MV-4-11 (cell line): ENCODE data around the gene FBXL7.

ENCODE experiments used
- DNase-seq: peaks from one replicate; lab custom pipeline; 2025; lab: John Stamatoyannopoulos, UW

Gene FBXL7

GRCh38 chr5:15772131-15772530 lies 272.2 kb downstream of the FBXL7 start:
- no peak for DNase-seq

- no peak for DNase-seq
Observed at GRCh38 chr5:15774632-15775031, 274.7 kb downstream of the FBXL7 start.

GRCh38 chr5:15776346-15776745 lies 276.4 kb downstream of the FBXL7 start:
- no peak for DNase-seq

GRCh38 chr5:15783734-15784133 lies 283.8 kb downstream of the FBXL7 start:
- no peak for DNase-seq

- no peak for DNase-seq
Observed at GRCh38 chr5:15785531-15785981, 285.6 kb downstream of the FBXL7 start.

- no peak for DNase-seq
Observed at GRCh38 chr5:15786326-15786725, 286.3 kb downstream of the FBXL7 start.

- no peak for DNase-seq
Observed at GRCh38 chr5:15786884-15787283, 286.9 kb downstream of the FBXL7 start.

GRCh38 chr5:15787681-15788080 lies 287.7 kb downstream of the FBXL7 start:
- DNase-seq, result no peak

- DNase-seq, result no peak
Observed at GRCh38 chr5:15789642-15790041, 289.7 kb downstream of the FBXL7 start.

GRCh38 chr5:15790446-15791018 lies 290.6 kb downstream of the FBXL7 start:
- no peak for DNase-seq

- no peak for DNase-seq
Observed at GRCh38 chr5:15791274-15791673, 291.3 kb downstream of the FBXL7 start.

- no peak for DNase-seq
Observed at GRCh38 chr5:15791859-15792258, 291.9 kb downstream of the FBXL7 start.

GRCh38 chr5:15794052-15794985 lies 294.3 kb downstream of the FBXL7 start:
- DNase-seq, result no peak

- no peak for DNase-seq
Observed at GRCh38 chr5:15796096-15796495, 296.1 kb downstream of the FBXL7 start.

- no peak for DNase-seq
Observed at GRCh38 chr5:15796557-15796956, 296.6 kb downstream of the FBXL7 start.

GRCh38 chr5:15797116-15797515 lies 297.1 kb downstream of the FBXL7 start:
- no peak for DNase-seq

GRCh38 chr5:15798006-15798405 lies 298.0 kb downstream of the FBXL7 start:
- no peak for DNase-seq

GRCh38 chr5:15799014-15799413 lies 299.0 kb downstream of the FBXL7 start:
- no peak for DNase-seq

GRCh38 chr5:15799612-15800011 lies 299.6 kb downstream of the FBXL7 start:
- DNase-seq, result no peak

- DNase-seq, result no peak
Observed at GRCh38 chr5:15803280-15803679, 303.3 kb downstream of the FBXL7 start.

- DNase-seq, result no peak
Observed at GRCh38 chr5:15806613-15807012, 306.6 kb downstream of the FBXL7 start.

GRCh38 chr5:15807248-15807647 lies 307.3 kb downstream of the FBXL7 start:
- DNase-seq, result no peak

- no peak for DNase-seq
Observed at GRCh38 chr5:15807871-15808270, 307.9 kb downstream of the FBXL7 start.
